H1 (cell line): ENCODE measurements around the gene GPR155. TPM values are rescaled to one million over a fixed set of nuclear protein-coding genes. Genes with fewer than 3 reads are reported as not detected.

ENCODE experiments used
- CTCF ChIA-PET: fragments of 300-600 bp; sonication (Branson Sonifier 250); formaldehyde crosslinking; loops from one replicate; lab custom pipeline; 2021; ENCODE audit not compliant: partially characterized antibody; lab: Charles Lee
- POLR2A ChIA-PET: fragments of 300-600 bp; sonication (Branson Sonifier 250); formaldehyde crosslinking; loops from one replicate; lab custom pipeline; 2021; ENCODE audit warnings: inconsistent platforms; ENCODE audit not compliant: partially characterized antibody; lab: Charles Lee
- DNase-seq, 2 experiments: peaks; one replicate each; pipeline versions ENCODE4 v3.0.0 to v3.0.0-alpha.2; 2010 to 2022; ENCODE audit warnings: low spot score in 2 of 2, low read depth in 1 of 2, mixed read lengths in 1 of 2
- FAIRE-seq: peaks from 2 replicates; lab custom pipeline; 2011; peaks lifted over from hg19 to GRCh38; lab: Jason Lieb, UNC
- H2AFZ ChIP-seq: 2 replicates; pipeline ENCODE4 v1.8.1; 2012; ENCODE audit warnings: low read length, inconsistent platforms
- H2AK5ac ChIP-seq: 2 replicates; pipeline ENCODE4 v1.6.1; 2013; ENCODE audit warnings: low read depth, low read length
- H2BK120ac ChIP-seq: replicated peaks from 2 replicates; pipeline ENCODE3; 2013; ENCODE audit warnings: low read depth, low read length, inconsistent platforms
- H2BK12ac ChIP-seq: 2 replicates; pipeline ENCODE4 v1.6.1; 2013; ENCODE audit warnings: low read depth, low read length
- H2BK15ac ChIP-seq: 2 replicates; pipeline ENCODE4 v1.6.1; 2013; ENCODE audit warnings: low read length
- H2BK20ac ChIP-seq: 2 replicates; pipeline ENCODE4 v1.6.1; 2013; ENCODE audit warnings: low read length
- H2BK5ac ChIP-seq: 2 replicates; pipeline ENCODE4 v1.6.1; 2013; ENCODE audit warnings: low read depth, low read length
- H3K14ac ChIP-seq: 2 replicates; pipeline ENCODE4 v1.6.1; 2013; ENCODE audit warnings: inconsistent platforms; ENCODE audit not compliant: insufficient read length
- H3K18ac ChIP-seq: 2 replicates; pipeline ENCODE4 v1.6.1; 2013; ENCODE audit warnings: low read length; ENCODE audit errors: extremely low read depth
- H3K23ac ChIP-seq: 2 replicates; pipeline ENCODE4 v1.6.1; 2013; ENCODE audit warnings: inconsistent platforms; ENCODE audit not compliant: insufficient read length
- H3K23me2 ChIP-seq: 2 replicates; pipeline ENCODE4 v1.6.1; 2013; ENCODE audit warnings: low read depth, low read length
- H3K27ac ChIP-seq: 2 replicates; pipeline ENCODE4 v1.6.1; 2011; ENCODE audit warnings: low read depth, low read length, inconsistent platforms
- H3K27me3 ChIP-seq, 4 experiments: replicated peaks in 1 of 4; 1 replicate in 1 of 4; 2 replicates in 3 of 4; pipeline versions ENCODE4 v1.6.1 to v1.8.1; 2011 to 2013; ENCODE audit warnings: low read length in 3 of 4, mild to moderate bottlenecking in 3 of 4, inconsistent platforms in 2 of 4, mixed read lengths in 2 of 4, moderate library complexity in 1 of 4; ENCODE audit not compliant: control insufficient read depth in 3 of 4, insufficient read depth in 3 of 4; ENCODE audit errors: extremely low read depth in 1 of 4
- H3K36me3 ChIP-seq, 4 experiments: 2 replicates each; pipeline versions ENCODE4 v1.6.1 to v1.8.1; 2011 to 2013; ENCODE audit warnings: mild to moderate bottlenecking in 4 of 4, low read length in 3 of 4, moderate library complexity in 2 of 4, control low read depth in 1 of 4, inconsistent platforms in 1 of 4; ENCODE audit not compliant: insufficient read depth in 4 of 4, control insufficient read depth in 2 of 4
- H3K4ac ChIP-seq: replicated peaks from 2 replicates; pipeline ENCODE3; 2013; ENCODE audit warnings: low read length, low read depth, mixed read lengths, inconsistent platforms; ENCODE audit not compliant: insufficient read length
- H3K4me1 ChIP-seq, 4 experiments: replicated peaks in 1 of 4; 1 replicate in 1 of 4; 2 replicates in 3 of 4; pipeline versions ENCODE4 v1.6.1 to v1.8.1; 2011 to 2013; ENCODE audit warnings: low read length in 3 of 4, inconsistent platforms in 2 of 4, mixed read lengths in 1 of 4; ENCODE audit not compliant: insufficient read depth in 4 of 4, control insufficient read depth in 3 of 4
- H3K4me2 ChIP-seq, 2 experiments: 2 replicates each; pipeline versions ENCODE4 v1.6.1 to v1.8.1; 2011 to 2013; ENCODE audit warnings: low read depth in 2 of 2, low read length in 2 of 2, control low read depth in 1 of 2, inconsistent platforms in 1 of 2, mild to moderate bottlenecking in 1 of 2; ENCODE audit not compliant: insufficient read depth in 1 of 2
- H3K4me3 ChIP-seq, 4 experiments: fragments of 200-600, 300-600 bp in 1 of 4; sonication (generic), shearing (Covaris generic), sonication (Bioruptor Twin) in 1 of 4; 2 replicates each; pipeline versions ENCODE4 v1.5.1 to v1.8.1; 2011 to 2016; ENCODE audit warnings: low read length in 4 of 4, low read depth in 3 of 4, control low read depth in 2 of 4, inconsistent platforms in 2 of 4, mild to moderate bottlenecking in 2 of 4, mixed read lengths in 1 of 4, moderate library complexity in 1 of 4; ENCODE audit not compliant: insufficient read depth in 2 of 4; ENCODE audit errors: extremely low read depth in 1 of 4
- H3K56ac ChIP-seq: replicated peaks from 2 replicates; pipeline ENCODE3; 2013; ENCODE audit warnings: low read depth, mild to moderate bottlenecking, mixed read lengths, low read length, inconsistent platforms; ENCODE audit not compliant: insufficient read length
- H3K79me1 ChIP-seq: 2 replicates; pipeline ENCODE4 v1.6.1; 2013; ENCODE audit warnings: low read depth, low read length, control low read depth
- H3K79me2 ChIP-seq, 2 experiments: 2 replicates each; pipeline versions ENCODE4 v1.6.1 to v1.8.1; 2012 to 2013; ENCODE audit warnings: low read length in 2 of 2, mild to moderate bottlenecking in 2 of 2, inconsistent platforms in 1 of 2; ENCODE audit not compliant: insufficient read depth in 2 of 2, control insufficient read depth in 1 of 2
- H3K9ac ChIP-seq, 4 experiments: replicated peaks in 1 of 4; 1 replicate in 1 of 4; 2 replicates in 3 of 4; pipeline versions ENCODE4 v1.6.1 to v1.8.1; 2011 to 2013; ENCODE audit warnings: low read depth in 3 of 4, low read length in 3 of 4, control low read depth in 2 of 4, mild to moderate bottlenecking in 2 of 4, moderate library complexity in 2 of 4, inconsistent platforms in 1 of 4; ENCODE audit errors: extremely low read depth in 1 of 4
- H3K9me3 ChIP-seq, 2 experiments: 2 replicates each; pipeline versions ENCODE4 v1.6.1 to v1.8.1; 2012 to 2013; ENCODE audit warnings: mild to moderate bottlenecking in 2 of 2, moderate library complexity in 2 of 2, control low read depth in 1 of 2, inconsistent platforms in 1 of 2, low read depth in 1 of 2, low read length in 1 of 2, mixed read lengths in 1 of 2; ENCODE audit not compliant: insufficient read depth in 2 of 2
- H4K20me1 ChIP-seq, 2 experiments: replicated peaks in 1 of 2; 2 replicates each; pipeline versions ENCODE3 to v1.8.1; 2011 to 2013; ENCODE audit warnings: inconsistent platforms in 2 of 2, low read length in 2 of 2, mild to moderate bottlenecking in 1 of 2; ENCODE audit not compliant: insufficient read depth in 2 of 2, control insufficient read depth in 1 of 2
- H4K5ac ChIP-seq: 2 replicates; pipeline ENCODE4 v1.6.1; 2013; ENCODE audit warnings: low read length, low read depth, mixed read lengths, inconsistent platforms; ENCODE audit not compliant: insufficient read length
- H4K8ac ChIP-seq: 2 replicates; pipeline ENCODE4 v1.8.0; 2013; ENCODE audit warnings: mild to moderate bottlenecking, moderate library complexity, low read length, inconsistent platforms; ENCODE audit not compliant: insufficient read depth; ENCODE audit errors: extremely low read depth
- H4K91ac ChIP-seq: replicated peaks from 2 replicates; pipeline ENCODE3; 2013; ENCODE audit warnings: low read length, mixed read lengths, inconsistent platforms; ENCODE audit not compliant: insufficient read length
- ASH2L ChIP-seq: fragments of 200-600, 300-600 bp; sonication (generic); IDR thresholded peaks from one replicate; pipeline ENCODE4 v1.7.1; 2017; ENCODE audit warnings: low read length
- BACH1 ChIP-seq: IDR thresholded peaks from 2 replicates; pipeline ENCODE4 v1.6.1; 2012; ENCODE audit warnings: low read length, improper control_type of control experiment
- EP300 ChIP-seq, 2 experiments: IDR thresholded peaks; 1 replicate in 1 of 2; 2 replicates in 1 of 2; pipeline ENCODE4 v1.6.1; 2011 to 2012; ENCODE audit warnings: low read depth in 2 of 2, low read length in 2 of 2, mild to moderate bottlenecking in 2 of 2, borderline replicate concordance in 1 of 2, inconsistent platforms in 1 of 2, moderate library complexity in 1 of 2
- RAD21 ChIP-seq, 2 experiments: IDR thresholded peaks in 1 of 2; conservative IDR thresholded peaks in 1 of 2; 2 replicates each; pipeline ENCODE4 v1.6.1; 2011; ENCODE audit warnings: low read depth in 2 of 2, low read length in 2 of 2, improper control_type of control experiment in 1 of 2, inconsistent platforms in 1 of 2, mild to moderate bottlenecking in 1 of 2, moderate library complexity in 1 of 2
- SAP30 ChIP-seq: fragments of 300-600 bp; sonication (generic); IDR thresholded peaks from 2 replicates; pipeline ENCODE4 v1.7.1; 2012; ENCODE audit warnings: low read length, moderate library complexity, mild to moderate bottlenecking, inconsistent platforms; ENCODE audit not compliant: insufficient read depth, insufficient replicate concordance
- SIX5 ChIP-seq: IDR thresholded peaks from 2 replicates; pipeline ENCODE4 v1.6.1; 2011; ENCODE audit warnings: mild to moderate bottlenecking, low read depth, low read length
- TCF12 ChIP-seq: IDR thresholded peaks from 2 replicates; pipeline ENCODE4 v1.6.1; 2011; ENCODE audit warnings: low read depth, mild to moderate bottlenecking, low read length
- WGBS, 2 experiments: shearing (Covaris generic) in 1 of 2; methylation state at CpG; one replicate each; pipeline versions ENCODE4 v1.1.6 to v1.1.7; 2013 to 2015; ENCODE audit warnings: low lambda C conversion rate in 2 of 2, mixed read lengths in 2 of 2, inconsistent platforms in 1 of 2, low coverage in 1 of 2, missing lambda C conversion rate in 1 of 2; ENCODE audit not compliant: insufficient replicate concordance in 2 of 2, insufficient coverage in 1 of 2, insufficient read length in 1 of 2; ENCODE audit errors: extremely low coverage in 1 of 2, missing lambda C conversion rate in 1 of 2; 5-methylcytosine and 5-hydroxymethylcytosine counted together
- polyA plus RNA-seq, 7 experiments: library from polyadenylated mRNA; depleted of rRNA in 3 of 7; stranded (reverse) in 5 of 7; unstranded in 2 of 7; fragments of >200 nt in 5 of 7; fragments of 200-250 nt in 2 of 7; gene quantifications; 1 replicate in 5 of 7; 2 replicates in 1 of 7; 4 replicates in 1 of 7; pipeline versions ENCODE4 v1.2.1 to v1.2.3, GENCODE V29; 2011 to 2013; ENCODE audit warnings: missing spikeins in 2 of 7, mixed read lengths in 2 of 7
- total RNA-seq: library from RNA; stranded (reverse); fragmentation: NEBNext Ultra II Directional; extraction: Animal tissue kit (Norgen Biotek cat#: 25700); gene quantifications from 2 replicates; pipeline ENCODE4 v1.2.1, GENCODE V29; 2021

Gene GPR155
- total and polyA plus RNA-seq, 2 of the 8 experiments (the other 6 are each of a cell fraction or from before 2014, with no cell fraction given), result 0.26 to 2.1 TPM

- 24% methylated on average over 27 of the region's 27 CpGs; no CpG with 5 or more reads in 1 of the 2 experiments for WGBS, 2 experiments
- Histone ChIP-seq H4K8ac (no peak overlapping the region), H2BK20ac (no peak overlapping the region), H2BK12ac (no peak overlapping the region), H3K18ac (no peak overlapping the region), H3K14ac (no peak overlapping the region), H3K79me2 (peaks cover 0 to 21% of the 10 kb centered on the region in 2 experiments; a peak in 3 of 4 replicates), H2BK15ac (no peak overlapping the region), H3K4me1 (no peaks in the 10 kb centered on the region), H3K27me3 (no peaks in the 10 kb centered on the region), H4K20me1 (no peaks in the 10 kb centered on the region), H2BK120ac (no peak overlapping the region), H3K27ac (no peak overlapping the region), H3K56ac (no peak overlapping the region), H4K5ac (peak overlapping the region; percentile 60), H3K4me2 (peak overlapping the region; percentile 76 to 91), H3K36me3 (no peaks in the 10 kb centered on the region), H3K23me2 (no peaks in the 10 kb centered on the region), H3K4me3 (peak overlapping the region; percentile 76 to 84 (median 82)), H2BK5ac (no peak overlapping the region), H3K23ac (peak overlapping the region; percentile 52), H3K9me3 (no peaks in the 10 kb centered on the region), H3K4ac (no peak overlapping the region), H4K91ac (no peak overlapping the region), H3K9ac (peak overlapping the region in 1 of 4 experiments; percentile 50; a peak in 2 of 7 replicates), H2AK5ac (no peak overlapping the region), H2AFZ (peak overlapping the region; percentile 71; the same call in 1 of the 2 replicates), H3K79me1 (no peaks in the 10 kb centered on the region)
- no peak for FAIRE-seq
- ChIA-PET CTCF (interaction anchor here (0.7 to 1.1 kb wide), 4 partner anchors 55 to 954 kb away, joined by 3 to 7 read pairs (median 4); no protein-coding TSS in a partner anchor), POLR2A (interaction anchor here (1.3 to 1.8 kb wide), 3 partner anchors 9 to 21 kb away, joined by 3 to 8 read pairs (median 4); no protein-coding TSS in a partner anchor)
- TF ChIP-seq TCF12, result no peak
- no peak for TF ChIP-seq SIX5
- no peak for TF ChIP-seq EP300 (IDR thresholded peaks at IDR 0.05; ENCODE audit: borderline replicate concordance in 1 of 2, low read depth in 2 of 2, low read length in 2 of 2)
- TF ChIP-seq RAD21 (IDR thresholded peaks at IDR 0.05 in 1 of 2, conservative IDR thresholded peaks at IDR 0.05 in 1 of 2; ENCODE audit: low read depth in 2 of 2, low read length in 2 of 2), result no peak
- peak; percentile 27 for TF ChIP-seq SAP30
- peak; percentile 9 for TF ChIP-seq ASH2L
- TF ChIP-seq BACH1, result no peak
- peak in 1 of 2 experiments; percentile 48 for DNase-seq
These were observed 90.7 kb downstream of the GPR155 start for GRCh38 chr2:174395969-174396630.
